Stimulated activated effector memory CD8-positive, alpha-beta T cell treated with anti-CD3 and anti-CD28 coated beads, Interleukin-12 subunit alpha, Interleukin-12 subunit beta, amount 100 ng/mL, for 72 hours (primary cell): ENCODE results near the gene CETN1.

Source experiments
- ATAC-seq: fragments of 150-1000 bp; cut with Tn5 transposase; 2 replicates; pipeline ENCODE4 v1.10.0; 2021
- DNase-seq, 2 donors: peaks; one replicate each; pipeline ENCODE4 v3.0.0; 2021 to 2022; ENCODE audit warnings: low spot score in 2 of 2
- H3K27ac Mint-ChIP-seq: one replicate; pipeline ENCODE4 v1.8.0; 2022; ENCODE audit warnings: mild to moderate bottlenecking, mixed read lengths
- H3K36me3 Mint-ChIP-seq: one replicate; pipeline ENCODE4 v1.8.0; 2022; ENCODE audit warnings: mild to moderate bottlenecking, mixed read lengths
- H3K4me1 Mint-ChIP-seq: one replicate; pipeline ENCODE4 v1.8.0; 2022; ENCODE audit warnings: mixed read lengths
- H3K4me3 Mint-ChIP-seq: one replicate; pipeline ENCODE4 v1.8.0; 2022; ENCODE audit warnings: mild to moderate bottlenecking, mixed read lengths
- H3K9me3 Mint-ChIP-seq: one replicate; pipeline ENCODE4 v1.8.0; 2022; ENCODE audit warnings: mixed read lengths

The CETN1 gene

GRCh38 chr18:580154-580553 lies at the start of gene CETN1:
Gene CETN1, plus strand, starts transcription at chr18:580380. Its CDS starts 29 bp downstream, at chr18:580409.
- ATAC-seq (no peak), DNase-seq (no peak)
- Mint-ChIP-seq H3K9me3 (no peaks in the 10 kb centered on the region), H3K27ac (no peak within 1 kb of the TSS), H3K4me3 (no peak within 1 kb of the TSS), H3K4me1 (no peaks in the 10 kb centered on the region), H3K36me3 (no peaks in the 10 kb centered on the region)

- H3K4me3 Mint-ChIP-seq: no peak overlapping the region
- DNase-seq: no peak
Measured at GRCh38 chr18:532018-532417, 48.2 kb upstream of the CETN1 start.

GRCh38 chr18:532632-533031 lies 47.5 kb upstream of the CETN1 start:
- Mint-ChIP-seq H3K27ac (no peak overlapping the region), H3K4me3 (no peak overlapping the region), H3K36me3 (no peaks in the 10 kb centered on the region), H3K4me1 (no peaks in the 10 kb centered on the region), H3K9me3 (no peaks in the 10 kb centered on the region)
- ATAC-seq (no peak), DNase-seq (no peak)

More at GRCh38 chr18:532018-532417, 48.2 kb upstream of the CETN1 start:
- Mint-ChIP-seq H3K27ac (no peak overlapping the region), H3K4me1 (no peaks in the 10 kb centered on the region), H3K9me3 (no peaks in the 10 kb centered on the region), H3K36me3 (no peaks in the 10 kb centered on the region)
- ATAC-seq: no peak

- Mint-ChIP-seq H3K4me1 (no peaks in the 10 kb centered on the region), H3K4me3 (no peak overlapping the region), H3K27ac (no peak overlapping the region), H3K9me3 (no peaks in the 10 kb centered on the region), H3K36me3 (no peaks in the 10 kb centered on the region)
- ATAC-seq (no peak), DNase-seq (no peak)
Measured at GRCh38 chr18:533995-534601, 46.1 kb upstream of the CETN1 start.

- Mint-ChIP-seq H3K27ac (no peak overlapping the region), H3K4me1 (no peaks in the 10 kb centered on the region), H3K4me3 (no peak overlapping the region), H3K9me3 (peaks cover 4% of the 10 kb centered on the region), H3K36me3 (no peaks in the 10 kb centered on the region)
- no peak for ATAC-seq
- DNase-seq: no peak
Measured at GRCh38 chr18:543447-544078, 36.6 kb upstream of the CETN1 start.

GRCh38 chr18:549967-550366 lies 30.2 kb upstream of the CETN1 start:
- H3K36me3 Mint-ChIP-seq: no peaks in the 10 kb centered on the region
- H3K9me3 Mint-ChIP-seq: peaks cover 4% of the 10 kb centered on the region
- DNase-seq: no peak
- H3K4me3 Mint-ChIP-seq: no peak overlapping the region
- ATAC-seq: no peak
- no peaks in the 10 kb centered on the region for H3K4me1 Mint-ChIP-seq
- H3K27ac Mint-ChIP-seq: no peak overlapping the region

- no peak for DNase-seq
- Mint-ChIP-seq H3K9me3 (no peaks in the 10 kb centered on the region), H3K4me1 (no peaks in the 10 kb centered on the region), H3K36me3 (no peaks in the 10 kb centered on the region), H3K27ac (no peak overlapping the region), H3K4me3 (no peak overlapping the region)
- no peak for ATAC-seq
Measured at GRCh38 chr18:551404-552061, 28.6 kb upstream of the CETN1 start.

GRCh38 chr18:555705-556457 lies 24.3 kb upstream of the CETN1 start:
- Mint-ChIP-seq H3K4me3 (no peak overlapping the region), H3K9me3 (no peaks in the 10 kb centered on the region), H3K36me3 (no peaks in the 10 kb centered on the region), H3K4me1 (no peaks in the 10 kb centered on the region), H3K27ac (no peak overlapping the region)
- DNase-seq: no peak
- no peak for ATAC-seq

GRCh38 chr18:564708-565561 lies 15.2 kb upstream of the CETN1 start:
- DNase-seq (no peak), ATAC-seq (peak; percentile 44)
- Mint-ChIP-seq H3K36me3 (no peaks in the 10 kb centered on the region), H3K9me3 (no peaks in the 10 kb centered on the region), H3K27ac (no peak overlapping the region), H3K4me3 (no peak overlapping the region), H3K4me1 (no peaks in the 10 kb centered on the region)

GRCh38 chr18:565562-566061 lies 14.6 kb upstream of the CETN1 start:
- DNase-seq (no peak), ATAC-seq (no peak)
- Mint-ChIP-seq H3K27ac (no peak overlapping the region), H3K9me3 (no peaks in the 10 kb centered on the region), H3K36me3 (no peaks in the 10 kb centered on the region), H3K4me1 (no peaks in the 10 kb centered on the region), H3K4me3 (no peak overlapping the region)

GRCh38 chr18:567122-567521 lies 13.1 kb upstream of the CETN1 start:
- Mint-ChIP-seq H3K9me3 (no peaks in the 10 kb centered on the region), H3K4me1 (no peaks in the 10 kb centered on the region), H3K36me3 (no peaks in the 10 kb centered on the region), H3K4me3 (no peak overlapping the region), H3K27ac (no peak overlapping the region)
- DNase-seq: no peak
- ATAC-seq: no peak

GRCh38 chr18:568731-569130 lies 11.4 kb upstream of the CETN1 start:
- no peak for ATAC-seq
- H3K9me3 Mint-ChIP-seq: no peaks in the 10 kb centered on the region
- no peak overlapping the region for H3K27ac Mint-ChIP-seq
- peak in 1 of 2 donors; percentile 10 for DNase-seq
- no peaks in the 10 kb centered on the region for H3K36me3 Mint-ChIP-seq
- no peaks in the 10 kb centered on the region for H3K4me1 Mint-ChIP-seq
- no peak overlapping the region for H3K4me3 Mint-ChIP-seq

GRCh38 chr18:570256-570655 lies 9.9 kb upstream of the CETN1 start:
- H3K4me3 Mint-ChIP-seq: no peak overlapping the region
- ATAC-seq: no peak

GRCh38 chr18:570697-571096 lies 9.5 kb upstream of the CETN1 start:
- H3K4me1 Mint-ChIP-seq: no peaks in the 10 kb centered on the region
- H3K27ac Mint-ChIP-seq: no peak overlapping the region
- no peaks in the 10 kb centered on the region for H3K36me3 Mint-ChIP-seq
- no peak overlapping the region for H3K4me3 Mint-ChIP-seq
- H3K9me3 Mint-ChIP-seq: no peaks in the 10 kb centered on the region
- DNase-seq: no peak
- ATAC-seq: no peak

More at GRCh38 chr18:570256-570655, 9.9 kb upstream of the CETN1 start:
- Mint-ChIP-seq H3K36me3 (no peaks in the 10 kb centered on the region), H3K9me3 (no peaks in the 10 kb centered on the region), H3K27ac (no peak overlapping the region), H3K4me1 (no peaks in the 10 kb centered on the region)
- no peak for DNase-seq
